BJ (cell line): ENCODE measurements around the gene SETD1B. TPM values are rescaled to one million over a fixed set of nuclear protein-coding genes. Genes with fewer than 3 reads are reported as not detected.
"Not testable (repeated sequence)": the region's sequence is repeated elsewhere in the genome, so short reads cannot be mapped to it uniquely, and the experiment has no call there.

Experiments used
- CTCF ChIA-PET: fragments of 350-600 bp; formaldehyde crosslinking; extraction: SDS; loops from one replicate; lab custom pipeline; 2021; ENCODE audit warnings: antibody characterized with exemption, inconsistent platforms; lab: Yijun Ruan, JAX
- POLR2A ChIA-PET: fragments of 300-600 bp; sonication (Branson Sonifier 250); formaldehyde crosslinking; extraction: SDS; loops from one replicate; lab custom pipeline; 2021; ENCODE audit warnings: antibody characterized with exemption; lab: Charles Lee
- DNase-seq: peaks from one replicate; pipeline ENCODE4 v3.0.0-alpha.2; 2011; ENCODE audit warnings: low read depth
- H3K27me3 ChIP-seq: 2 replicates; pipeline ENCODE4 v1.6.0; 2011; ENCODE audit warnings: low read length; ENCODE audit not compliant: control insufficient read depth, insufficient read depth
- H3K36me3 ChIP-seq: 2 replicates; pipeline ENCODE4 v1.5.1; 2011; ENCODE audit warnings: low read length; ENCODE audit not compliant: control insufficient read depth, insufficient read depth
- H3K4me3 ChIP-seq: 2 replicates; pipeline ENCODE4 v1.5.1; 2011; ENCODE audit warnings: low read depth, mild to moderate bottlenecking, control low read depth, low read length
- polyA plus RNA-seq: library from polyadenylated mRNA; depleted of rRNA; stranded (reverse); fragments of >200 nt; gene quantifications from 2 replicates; pipeline ENCODE4 v1.2.3, GENCODE V29; 2011
- TF ChIP-seq, protein P1 (sequence below): IDR thresholded peaks from 2 replicates; pipeline ENCODE4 v1.5.1; 2011; ENCODE audit warnings: low read depth, mild to moderate bottlenecking, control low read depth, inconsistent platforms, low read length, moderate library complexity; ENCODE audit not compliant: insufficient read depth

Gene SETD1B
- polyA plus RNA-seq, 1 experiment = 0.85 TPM

DNA sequence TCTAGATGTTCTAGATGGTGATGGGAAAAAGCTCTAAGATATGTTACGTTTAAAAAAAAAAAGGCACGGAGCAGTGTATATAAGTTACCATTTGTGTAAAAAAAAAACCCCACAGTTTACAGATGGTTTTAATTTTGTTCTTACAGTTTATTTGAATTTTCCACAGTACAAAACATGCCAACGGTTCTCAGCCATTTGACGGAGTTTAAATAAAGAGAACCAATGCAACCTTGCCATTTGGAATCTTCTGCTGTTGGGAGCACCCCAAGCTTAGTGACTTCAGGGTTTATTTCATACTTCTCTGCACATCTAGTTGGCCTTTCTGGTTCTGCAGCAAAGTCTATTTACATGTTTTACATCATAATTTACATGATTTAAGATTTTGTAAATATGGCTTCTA, 62.5 kb downstream of the SETD1B start:
- no peak for DNase-seq
- Histone ChIP-seq H3K36me3 (no peaks in the 10 kb centered on the region), H3K4me3 (no peak overlapping the region), H3K27me3 (no peaks in the 10 kb centered on the region)
- POLR2A ChIA-PET = no interaction called here
- CTCF ChIA-PET = interaction anchor here (1.0 kb wide), 1 partner anchor 22 kb away, joined by 3 read pairs; the partner anchor contains the start of gene PSMD9
- TF ChIP-seq, protein P1, sequence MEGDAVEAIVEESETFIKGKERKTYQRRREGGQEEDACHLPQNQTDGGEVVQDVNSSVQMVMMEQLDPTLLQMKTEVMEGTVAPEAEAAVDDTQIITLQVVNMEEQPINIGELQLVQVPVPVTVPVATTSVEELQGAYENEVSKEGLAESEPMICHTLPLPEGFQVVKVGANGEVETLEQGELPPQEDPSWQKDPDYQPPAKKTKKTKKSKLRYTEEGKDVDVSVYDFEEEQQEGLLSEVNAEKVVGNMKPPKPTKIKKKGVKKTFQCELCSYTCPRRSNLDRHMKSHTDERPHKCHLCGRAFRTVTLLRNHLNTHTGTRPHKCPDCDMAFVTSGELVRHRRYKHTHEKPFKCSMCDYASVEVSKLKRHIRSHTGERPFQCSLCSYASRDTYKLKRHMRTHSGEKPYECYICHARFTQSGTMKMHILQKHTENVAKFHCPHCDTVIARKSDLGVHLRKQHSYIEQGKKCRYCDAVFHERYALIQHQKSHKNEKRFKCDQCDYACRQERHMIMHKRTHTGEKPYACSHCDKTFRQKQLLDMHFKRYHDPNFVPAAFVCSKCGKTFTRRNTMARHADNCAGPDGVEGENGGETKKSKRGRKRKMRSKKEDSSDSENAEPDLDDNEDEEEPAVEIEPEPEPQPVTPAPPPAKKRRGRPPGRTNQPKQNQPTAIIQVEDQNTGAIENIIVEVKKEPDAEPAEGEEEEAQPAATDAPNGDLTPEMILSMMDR = no peak

DNA sequence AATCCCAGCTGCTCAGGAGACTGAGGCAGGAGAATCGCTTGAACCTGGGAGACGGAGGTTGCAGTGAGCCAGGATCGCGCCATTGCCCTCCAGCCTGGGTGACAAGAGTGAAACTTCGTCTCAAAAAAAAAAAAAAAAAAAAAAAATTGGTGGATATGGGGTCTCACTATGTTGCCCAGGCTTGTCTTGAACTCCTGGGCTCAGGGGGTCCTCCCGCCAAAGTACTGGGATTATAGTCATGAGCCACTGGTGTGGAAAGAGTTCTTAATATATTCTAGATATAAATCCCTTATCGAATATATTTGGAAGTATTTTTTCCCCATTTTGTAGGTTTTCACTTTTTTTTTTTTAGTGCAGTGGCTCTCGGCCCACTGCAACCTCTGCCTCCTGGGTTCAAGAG, 65.4 kb downstream of the SETD1B start:
- CTCF ChIA-PET = interaction anchor here (1.5 kb wide), 1 partner anchor 75 kb away, joined by 3 read pairs; no protein-coding TSS in a partner anchor
- H3K4me3 ChIP-seq, POLR2A ChIA-PET: not testable (repeated sequence)

DNA sequence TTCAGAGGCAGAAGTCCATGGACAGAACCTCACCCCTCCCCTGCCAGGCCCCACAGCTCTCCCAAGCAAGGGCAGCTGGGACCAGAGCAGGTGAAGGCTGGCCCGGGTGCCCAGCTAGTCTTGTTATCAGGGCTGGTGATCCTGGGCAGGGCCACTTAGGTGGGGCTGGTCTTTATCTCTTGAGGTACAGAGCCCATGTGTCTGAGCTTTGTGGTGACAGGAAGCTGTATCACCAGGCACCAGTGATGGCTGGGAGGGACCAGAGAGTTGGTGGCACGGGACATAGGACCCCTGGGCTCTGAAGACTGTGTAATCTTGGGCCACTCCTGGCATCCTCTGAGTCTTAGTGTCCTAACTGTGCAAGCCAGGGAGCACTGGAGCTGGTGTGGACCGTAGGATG, 67.7 kb downstream of the SETD1B start:
- Histone ChIP-seq H3K4me3 (no peak overlapping the region), H3K36me3 (no peaks in the 10 kb centered on the region), H3K27me3 (no peaks in the 10 kb centered on the region)
- ChIA-PET POLR2A (no interaction called here), CTCF (interaction anchor here (0.8 to 0.9 kb wide), 2 partner anchors 76 to 1514 kb away, joined by 3 read pairs; no protein-coding TSS in a partner anchor)
- TF ChIP-seq, protein P1 = no peak
- no peak for DNase-seq

More for the DNA sequence above, 65.4 kb downstream of the SETD1B start:
- H3K36me3 ChIP-seq, H3K27me3 ChIP-seq, DNase-seq: not testable (repeated sequence)

DNA sequence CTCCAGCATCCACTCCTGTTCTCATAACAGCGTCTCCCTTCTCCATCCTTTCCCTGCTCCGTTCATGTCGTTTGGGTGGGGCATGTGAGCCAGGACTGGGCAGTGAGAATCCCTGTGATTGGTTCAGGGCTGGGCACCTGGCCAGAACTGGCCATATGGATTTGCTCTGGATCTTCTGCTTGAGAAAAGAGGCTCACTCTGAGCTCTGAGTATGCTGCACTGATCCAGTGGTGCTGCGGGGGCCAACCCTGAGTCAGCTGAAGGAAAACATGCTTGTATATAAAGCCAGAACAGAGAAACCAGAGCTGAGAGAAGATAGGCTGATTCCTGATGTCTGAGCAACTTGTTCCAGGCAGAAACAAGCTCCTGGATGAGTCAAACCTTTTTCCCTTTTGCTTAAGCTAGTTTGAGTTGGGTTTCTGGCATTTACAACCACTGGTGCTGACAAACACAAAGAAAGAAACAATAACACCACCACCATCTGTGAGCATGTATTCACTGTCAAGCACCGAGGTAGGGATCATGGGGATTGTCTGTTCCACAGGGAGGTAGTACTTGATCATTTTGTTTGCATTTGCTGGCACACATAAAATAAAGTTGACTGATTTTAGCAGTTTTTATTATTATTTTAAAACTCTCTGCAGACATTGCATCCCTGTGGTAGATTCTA, 68.9 kb downstream of the SETD1B start:
- ChIA-PET CTCF (interaction anchor here (1.1 to 2.1 kb wide), 3 partner anchors 16 to 78 kb away, joined by 3 to 11 read pairs (median 7); partner anchors contain the start of genes PSMD9 and RHOF), POLR2A (interaction anchor here (1.1 kb wide), 1 partner anchor 16 kb away, joined by 3 read pairs; the partner anchor contains the start of gene PSMD9)
- peak; percentile 77 for DNase-seq
- H3K36me3 ChIP-seq = no peaks in the 10 kb centered on the region
- H3K27me3 ChIP-seq = no peaks in the 10 kb centered on the region
- TF ChIP-seq, protein P1 = no peak
- no peak overlapping the region for H3K4me3 ChIP-seq

DNA sequence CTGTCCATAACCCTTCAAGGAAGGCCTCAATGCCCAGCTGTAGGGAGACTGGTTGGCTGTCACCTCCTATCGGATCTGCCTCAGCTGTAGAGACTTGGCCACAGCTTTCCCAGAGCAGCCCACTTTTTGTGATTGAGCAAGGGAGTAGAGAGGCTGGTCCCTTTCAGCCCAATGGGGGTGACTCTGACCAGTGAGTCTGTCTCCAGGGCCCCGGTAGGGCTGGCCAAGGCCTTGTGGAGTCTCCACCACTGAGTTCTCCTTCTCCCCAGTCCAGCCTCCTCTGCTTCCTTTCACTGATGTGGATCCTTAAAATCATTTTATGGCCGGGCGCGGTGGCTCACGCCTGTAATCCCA, 69.4 kb downstream of the SETD1B start:
- POLR2A ChIA-PET = interaction anchor here (1.1 kb wide), 1 partner anchor 15 kb away, joined by 3 read pairs; the partner anchor contains the start of gene PSMD9
- TF ChIP-seq, protein P1 = no peak

More for the DNA sequence above, 69.4 kb downstream of the SETD1B start:
- no peaks in the 10 kb centered on the region for H3K27me3 ChIP-seq
- CTCF ChIA-PET = interaction anchor here (1.1 to 2.1 kb wide), 3 partner anchors 15 to 79 kb away, joined by 3 to 11 read pairs (median 7); partner anchors contain the start of genes PSMD9 and RHOF
- H3K36me3 ChIP-seq = no peaks in the 10 kb centered on the region
- no peak for DNase-seq
- H3K4me3 ChIP-seq = no peak overlapping the region
